ENCODE measurements around the gene RYR3.

Gene RYR3

GRCh38 chr15:33722005-33722672 is 411.4 kb downstream of the RYR3 start:
- no peaks in the 10 kb centered on the region for H3K9me3 ChIP-seq (ENCODE audit: control insufficient read depth in 2 of 2, low read length in 2 of 2)
- H3K4me3 ChIP-seq (ENCODE audit: low read length in 2 of 2) = no peak overlapping the region
- H3K36me3 ChIP-seq (ENCODE audit: control insufficient read depth in 2 of 2, insufficient read depth in 2 of 2, low read length in 2 of 2) = peaks cover 13 to 16% of the 10 kb centered on the region in 2 donors
- H3K27me3 ChIP-seq (ENCODE audit: control insufficient read depth in 1 of 2, insufficient read depth in 2 of 2, low read length in 2 of 2) = no peaks in the 10 kb centered on the region
- H3K9ac ChIP-seq (ENCODE audit: low read length in 2 of 2) = no peak overlapping the region
- H3K4me1 ChIP-seq (ENCODE audit: control insufficient read depth, insufficient read depth, low read length) = no peaks in the 10 kb centered on the region
- no peak overlapping the region for H3K27ac ChIP-seq (ENCODE audit: low read length)

DNA sequence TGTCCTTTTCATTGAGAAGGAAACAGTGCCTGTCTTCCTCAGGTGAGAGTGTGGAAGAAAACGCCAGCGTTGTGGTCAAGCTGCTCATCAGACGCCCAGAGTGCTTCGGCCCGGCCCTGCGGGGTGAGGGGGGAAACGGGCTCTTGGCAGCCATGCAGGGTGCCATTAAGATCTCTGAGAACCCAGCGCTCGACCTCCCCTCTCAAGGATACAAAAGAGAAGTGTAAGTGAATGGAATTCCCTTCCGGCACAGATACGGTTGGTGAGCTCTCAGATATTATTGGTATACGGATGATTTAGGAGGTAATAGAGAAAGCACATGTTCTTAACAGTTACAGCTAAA is 411.9 kb downstream of the RYR3 start:
- Histone ChIP-seq H3K36me3 (ENCODE audit: control insufficient read depth in 2 of 2, insufficient read depth in 2 of 2, low read length in 2 of 2) (peaks cover 15 to 16% of the 10 kb centered on the region in 2 donors), H3K27ac (ENCODE audit: low read length) (no peak overlapping the region), H3K4me1 (ENCODE audit: control insufficient read depth, insufficient read depth, low read length) (no peaks in the 10 kb centered on the region), H3K9me3 (ENCODE audit: control insufficient read depth in 2 of 2, low read length in 2 of 2) (no peaks in the 10 kb centered on the region), H3K9ac (ENCODE audit: low read length in 2 of 2) (no peak overlapping the region), H3K27me3 (ENCODE audit: control insufficient read depth in 1 of 2, insufficient read depth in 2 of 2, low read length in 2 of 2) (no peaks in the 10 kb centered on the region), H3K4me3 (ENCODE audit: low read length in 2 of 2) (no peak overlapping the region)

GRCh38 chr15:33724321-33725036 is 413.7 kb downstream of the RYR3 start:
- Histone ChIP-seq H3K4me1 (ENCODE audit: control insufficient read depth, insufficient read depth, low read length) (no peaks in the 10 kb centered on the region), H3K27ac (ENCODE audit: low read length) (no peak overlapping the region), H3K9me3 (ENCODE audit: control insufficient read depth in 2 of 2, low read length in 2 of 2) (no peaks in the 10 kb centered on the region), H3K36me3 (ENCODE audit: control insufficient read depth in 2 of 2, insufficient read depth in 2 of 2, low read length in 2 of 2) (peaks cover 15 to 16% of the 10 kb centered on the region in 2 donors), H3K27me3 (ENCODE audit: control insufficient read depth in 1 of 2, insufficient read depth in 2 of 2, low read length in 2 of 2) (no peaks in the 10 kb centered on the region), H3K9ac (ENCODE audit: low read length in 2 of 2) (no peak overlapping the region), H3K4me3 (ENCODE audit: low read length in 2 of 2) (no peak overlapping the region)

- no peak overlapping the region for H3K27ac ChIP-seq (ENCODE audit: low read length)
- H3K9ac ChIP-seq (ENCODE audit: low read length in 2 of 2) = no peak overlapping the region
- no peaks in the 10 kb centered on the region for H3K27me3 ChIP-seq (ENCODE audit: control insufficient read depth in 1 of 2, insufficient read depth in 2 of 2, low read length in 2 of 2)
- H3K9me3 ChIP-seq (ENCODE audit: control insufficient read depth in 2 of 2, low read length in 2 of 2) = no peaks in the 10 kb centered on the region
- peaks cover 14 to 18% of the 10 kb centered on the region in 2 donors for H3K36me3 ChIP-seq (ENCODE audit: control insufficient read depth in 2 of 2, insufficient read depth in 2 of 2, low read length in 2 of 2)
- no peak overlapping the region for H3K4me3 ChIP-seq (ENCODE audit: low read length in 2 of 2)
- H3K4me1 ChIP-seq (ENCODE audit: control insufficient read depth, insufficient read depth, low read length) = no peaks in the 10 kb centered on the region
Observed at GRCh38 chr15:33729653-33730052, 418.9 kb downstream of the RYR3 start.

GRCh38 chr15:33730815-33731214 is 420.0 kb downstream of the RYR3 start:
- H3K4me1 ChIP-seq (ENCODE audit: control insufficient read depth, insufficient read depth, low read length) = no peaks in the 10 kb centered on the region
- no peaks in the 10 kb centered on the region for H3K9me3 ChIP-seq (ENCODE audit: control insufficient read depth in 2 of 2, low read length in 2 of 2)
- H3K4me3 ChIP-seq (ENCODE audit: low read length in 2 of 2) = no peak overlapping the region
- H3K27me3 ChIP-seq (ENCODE audit: control insufficient read depth in 1 of 2, insufficient read depth in 2 of 2, low read length in 2 of 2) = no peaks in the 10 kb centered on the region
- H3K36me3 ChIP-seq (ENCODE audit: control insufficient read depth in 2 of 2, insufficient read depth in 2 of 2, low read length in 2 of 2) = peaks cover 12 to 18% of the 10 kb centered on the region in 2 donors
- H3K9ac ChIP-seq (ENCODE audit: low read length in 2 of 2) = no peak overlapping the region
- no peak overlapping the region for H3K27ac ChIP-seq (ENCODE audit: low read length)

DNA sequence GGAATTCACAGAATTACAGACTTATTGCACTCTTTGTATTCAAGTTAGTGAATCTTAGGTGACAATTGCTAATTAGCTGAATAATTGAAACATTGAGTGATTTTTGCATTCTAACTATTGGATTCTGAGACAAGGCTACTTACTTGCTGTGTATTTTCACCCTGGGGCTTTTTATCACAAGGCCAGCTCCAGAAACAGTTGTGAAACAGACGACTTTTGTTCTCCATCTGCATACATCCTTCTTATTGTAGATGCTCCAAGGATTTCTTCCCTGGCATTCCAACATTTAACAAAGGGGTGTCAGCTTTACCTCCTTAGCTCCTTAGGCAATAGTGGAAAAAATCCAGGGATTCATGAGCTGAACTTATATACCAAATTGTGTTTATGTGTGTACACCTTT is 424.4 kb downstream of the RYR3 start:
- no peaks in the 10 kb centered on the region for H3K9me3 ChIP-seq (ENCODE audit: control insufficient read depth in 2 of 2, low read length in 2 of 2)
- no peak overlapping the region for H3K4me3 ChIP-seq (ENCODE audit: low read length in 2 of 2)
- no peaks in the 10 kb centered on the region for H3K27me3 ChIP-seq (ENCODE audit: control insufficient read depth in 1 of 2, insufficient read depth in 2 of 2, low read length in 2 of 2)

GRCh38 chr15:33735637-33736247 is 425.0 kb downstream of the RYR3 start:
- no peak overlapping the region for H3K27ac ChIP-seq (ENCODE audit: low read length)
- H3K4me1 ChIP-seq (ENCODE audit: control insufficient read depth, insufficient read depth, low read length) = no peaks in the 10 kb centered on the region
- no peak overlapping the region for H3K4me3 ChIP-seq (ENCODE audit: low read length in 2 of 2)
- no peak overlapping the region for H3K9ac ChIP-seq (ENCODE audit: low read length in 2 of 2)
- peaks cover 6 to 23% of the 10 kb centered on the region in 2 donors for H3K36me3 ChIP-seq (ENCODE audit: control insufficient read depth in 2 of 2, insufficient read depth in 2 of 2, low read length in 2 of 2)
- H3K9me3 ChIP-seq (ENCODE audit: control insufficient read depth in 2 of 2, low read length in 2 of 2) = no peaks in the 10 kb centered on the region
- H3K27me3 ChIP-seq (ENCODE audit: control insufficient read depth in 1 of 2, insufficient read depth in 2 of 2, low read length in 2 of 2) = no peaks in the 10 kb centered on the region

More for the DNA sequence above, 424.4 kb downstream of the RYR3 start:
- Histone ChIP-seq H3K36me3 (ENCODE audit: control insufficient read depth in 2 of 2, insufficient read depth in 2 of 2, low read length in 2 of 2) (peaks cover 6 to 18% of the 10 kb centered on the region in 2 donors), H3K27ac (ENCODE audit: low read length) (no peak overlapping the region), H3K9ac (ENCODE audit: low read length in 2 of 2) (no peak overlapping the region), H3K4me1 (ENCODE audit: control insufficient read depth, insufficient read depth, low read length) (no peaks in the 10 kb centered on the region)

GRCh38 chr15:33737687-33738601 is 427.2 kb downstream of the RYR3 start:
- H3K27ac ChIP-seq (ENCODE audit: low read length) = no peak overlapping the region
- H3K4me1 ChIP-seq (ENCODE audit: control insufficient read depth, insufficient read depth, low read length) = peaks cover 9% of the 10 kb centered on the region
- no peaks in the 10 kb centered on the region for H3K9me3 ChIP-seq (ENCODE audit: control insufficient read depth in 2 of 2, low read length in 2 of 2)
- no peaks in the 10 kb centered on the region for H3K27me3 ChIP-seq (ENCODE audit: control insufficient read depth in 1 of 2, insufficient read depth in 2 of 2, low read length in 2 of 2)
- H3K36me3 ChIP-seq (ENCODE audit: control insufficient read depth in 2 of 2, insufficient read depth in 2 of 2, low read length in 2 of 2) = peaks cover 3 to 14% of the 10 kb centered on the region in 2 donors
- H3K4me3 ChIP-seq (ENCODE audit: low read length in 2 of 2) = no peak overlapping the region
- no peak overlapping the region for H3K9ac ChIP-seq (ENCODE audit: low read length in 2 of 2)

DNA sequence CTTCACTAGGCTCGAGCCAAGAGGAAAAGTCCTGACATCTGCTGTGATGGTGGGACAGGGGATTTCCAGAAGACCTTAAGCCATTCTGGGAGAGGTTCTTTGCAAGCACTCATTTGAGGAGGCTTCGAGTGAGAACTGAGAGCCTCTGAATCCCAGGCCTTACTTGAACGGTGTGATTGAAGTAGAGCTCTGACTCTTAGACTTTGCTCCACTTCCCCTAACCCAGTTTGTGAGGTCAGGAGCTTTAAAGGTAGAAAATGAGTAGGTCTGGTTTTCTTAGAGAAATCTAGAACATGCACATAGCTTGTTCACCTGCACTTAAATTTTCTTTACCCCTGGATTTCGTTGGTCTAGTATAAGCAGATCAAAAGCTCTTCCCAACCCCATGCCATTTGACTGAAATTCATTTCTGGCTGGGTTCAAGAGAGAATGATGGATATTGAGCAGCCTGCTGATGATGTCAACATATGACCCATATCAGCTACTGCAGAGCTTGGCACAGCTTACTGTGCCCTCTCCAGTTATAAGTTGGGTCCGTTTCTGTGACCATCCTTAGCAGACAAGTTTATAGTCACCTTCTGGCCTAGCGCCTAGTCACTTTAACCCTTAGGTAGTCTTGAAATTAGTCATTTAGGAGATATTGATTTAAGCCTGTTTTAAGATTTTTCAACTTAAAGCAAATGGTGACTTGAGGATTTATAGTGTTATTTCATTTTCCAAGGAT is 428.3 kb downstream of the RYR3 start:
- no peak overlapping the region for H3K27ac ChIP-seq (ENCODE audit: low read length)
- H3K27me3 ChIP-seq (ENCODE audit: control insufficient read depth in 1 of 2, insufficient read depth in 2 of 2, low read length in 2 of 2) = no peaks in the 10 kb centered on the region
- H3K9ac ChIP-seq (ENCODE audit: low read length in 2 of 2) = no peak overlapping the region
- H3K36me3 ChIP-seq (ENCODE audit: control insufficient read depth in 2 of 2, insufficient read depth in 2 of 2, low read length in 2 of 2) = peaks cover 3 to 14% of the 10 kb centered on the region in 2 donors
- H3K4me1 ChIP-seq (ENCODE audit: control insufficient read depth, insufficient read depth, low read length) = peaks cover 9% of the 10 kb centered on the region
- H3K4me3 ChIP-seq (ENCODE audit: low read length in 2 of 2) = no peak overlapping the region
- no peaks in the 10 kb centered on the region for H3K9me3 ChIP-seq (ENCODE audit: control insufficient read depth in 2 of 2, low read length in 2 of 2)

DNA sequence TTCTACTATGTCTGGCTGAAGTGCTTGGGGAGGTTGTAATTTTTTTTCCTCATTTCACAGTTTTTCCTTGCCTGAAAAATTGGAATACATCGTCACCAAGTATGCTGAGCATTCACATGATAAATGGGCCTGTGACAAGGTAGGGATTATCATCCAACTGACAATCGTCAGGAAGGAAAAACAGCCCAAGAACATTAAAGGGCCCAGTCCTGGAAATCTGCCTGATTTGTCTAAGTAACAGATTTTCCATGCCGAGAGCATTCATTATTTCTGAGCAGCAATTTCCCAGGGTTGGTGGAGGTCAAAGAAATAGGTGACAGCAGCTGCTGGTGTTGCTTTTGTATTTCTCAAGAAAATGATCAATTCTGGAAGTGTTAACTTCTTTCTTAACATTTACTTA is 431.5 kb downstream of the RYR3 start:
- Histone ChIP-seq H3K36me3 (ENCODE audit: control insufficient read depth in 2 of 2, insufficient read depth in 2 of 2, low read length in 2 of 2) (peaks cover 6 to 21% of the 10 kb centered on the region in 2 donors), H3K4me1 (ENCODE audit: control insufficient read depth, insufficient read depth, low read length) (peaks cover 9% of the 10 kb centered on the region), H3K4me3 (ENCODE audit: low read length in 2 of 2) (no peak overlapping the region), H3K27me3 (ENCODE audit: control insufficient read depth in 1 of 2, insufficient read depth in 2 of 2, low read length in 2 of 2) (no peaks in the 10 kb centered on the region), H3K9ac (ENCODE audit: low read length in 2 of 2) (no peak overlapping the region), H3K27ac (ENCODE audit: low read length) (no peak overlapping the region), H3K9me3 (ENCODE audit: control insufficient read depth in 2 of 2, low read length in 2 of 2) (no peaks in the 10 kb centered on the region)

Measured in stomach smooth muscle (tissue), 2 donors.